ENCODE results near the gene IGDCC3.

DNA sequence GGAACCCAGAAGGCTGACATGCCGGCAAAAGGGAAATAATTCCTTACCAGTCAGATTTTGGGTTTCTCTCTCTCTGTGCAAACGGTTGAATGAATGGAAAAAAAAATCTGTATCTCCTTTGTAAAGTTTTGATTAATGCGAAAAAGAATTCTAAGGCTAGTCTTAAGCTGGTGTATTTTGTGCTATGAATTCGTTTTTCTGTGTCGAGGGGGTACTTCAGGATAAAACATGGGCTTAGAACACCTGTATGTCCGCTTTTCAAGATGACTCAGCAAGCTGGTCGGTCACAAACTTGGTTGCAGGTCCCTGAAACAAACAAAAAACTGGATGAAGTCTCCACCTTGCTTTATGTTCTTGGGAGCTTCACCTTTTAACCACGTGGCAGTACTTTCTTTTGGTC, 28.5 kb downstream of the IGDCC3 start:
- no peak for TF ChIP-seq CTCF (IDR thresholded peaks at IDR 0.05; ENCODE audit: low read length)
- no peak for TF ChIP-seq EZH2 (IDR thresholded peaks at IDR 0.05; ENCODE audit: borderline replicate concordance, low read length)
